Activated T-helper 17 cell treated with anti-CD3 and anti-CD28 coated beads, Interleukin-2, amount 50 U/mL, for 72 hours (primary cell): ENCODE data around the gene TFDP1. TPM values are rescaled to one million over a fixed set of nuclear protein-coding genes. Genes with fewer than 3 reads are reported as not detected.
"Not testable (repeated sequence)": the region's sequence is repeated elsewhere in the genome, so short reads cannot be mapped to it uniquely, and the experiment has no call there.

ENCODE experiments used
- ATAC-seq: fragments of 150-1000 bp; cut with Tn5 transposase; replicated peaks from 2 replicates; pipeline ENCODE4 v1.10.0; 2021; ENCODE audit warnings: mild to moderate bottlenecking, moderate library complexity
- H3K27ac Mint-ChIP-seq: one replicate; pipeline ENCODE4 v1.8.0; 2022; ENCODE audit warnings: mixed read lengths
- H3K27me3 Mint-ChIP-seq: one replicate; pipeline ENCODE4 v1.8.0; 2022; ENCODE audit warnings: mixed read lengths
- H3K36me3 Mint-ChIP-seq: one replicate; pipeline ENCODE4 v1.8.0; 2022; ENCODE audit warnings: low read depth, mild to moderate bottlenecking, mixed read lengths
- H3K4me1 Mint-ChIP-seq: one replicate; pipeline ENCODE4 v1.8.0; 2022; ENCODE audit warnings: mixed read lengths
- H3K4me3 Mint-ChIP-seq: one replicate; pipeline ENCODE4 v1.8.0; 2022; ENCODE audit warnings: mild to moderate bottlenecking, mixed read lengths
- H3K9me3 Mint-ChIP-seq: one replicate; pipeline ENCODE4 v1.8.0; 2022; ENCODE audit warnings: mixed read lengths
- total RNA-seq, 2 donors: library from RNA; stranded (reverse); gene quantifications; one replicate each; pipeline ENCODE4 v1.2.3, GENCODE V29; 2022

The TFDP1 gene
- total RNA-seq, 2 donors from 2014 or later, result 98.1 to 188 TPM

GRCh38 chr13:113621046-113621445, 36.5 kb downstream of the TFDP1 start:
- Mint-ChIP-seq H3K4me3 (no peak overlapping the region), H3K9me3 (no peaks in the 10 kb centered on the region), H3K27me3 (no peaks in the 10 kb centered on the region), H3K27ac (no peak overlapping the region), H3K36me3 (peaks cover 74% of the 10 kb centered on the region), H3K4me1 (no peaks in the 10 kb centered on the region)
- ATAC-seq, result no peak

GRCh38 chr13:113621498-113621897, 36.9 kb downstream of the TFDP1 start:
- not testable (repeated sequence) for H3K27ac Mint-ChIP-seq, H3K9me3 Mint-ChIP-seq, H3K27me3 Mint-ChIP-seq, ATAC-seq, H3K4me1 Mint-ChIP-seq, H3K4me3 Mint-ChIP-seq
- peaks cover 74% of the 10 kb centered on the region for H3K36me3 Mint-ChIP-seq

- H3K9me3 Mint-ChIP-seq, H3K27me3 Mint-ChIP-seq, H3K27ac Mint-ChIP-seq, H3K4me1 Mint-ChIP-seq, ATAC-seq, H3K4me3 Mint-ChIP-seq: not testable (repeated sequence)
- peaks cover 74% of the 10 kb centered on the region for H3K36me3 Mint-ChIP-seq
Observed at GRCh38 chr13:113621986-113622550, 37.5 kb downstream of the TFDP1 start.

- H3K9me3 Mint-ChIP-seq, result no peaks in the 10 kb centered on the region
- H3K4me3 Mint-ChIP-seq, result no peak overlapping the region
- H3K4me1 Mint-ChIP-seq, result no peaks in the 10 kb centered on the region
- H3K27me3 Mint-ChIP-seq, result no peaks in the 10 kb centered on the region
- H3K27ac Mint-ChIP-seq, result no peak overlapping the region
- peaks cover 76% of the 10 kb centered on the region for H3K36me3 Mint-ChIP-seq
- ATAC-seq, result no peak
Observed at GRCh38 chr13:113622791-113623490, 38.4 kb downstream of the TFDP1 start.

GRCh38 chr13:113623491-113624234, 39.1 kb downstream of the TFDP1 start:
- no peak for ATAC-seq
- Mint-ChIP-seq H3K36me3 (peaks cover 76% of the 10 kb centered on the region), H3K4me3 (no peak overlapping the region), H3K27ac (no peak overlapping the region), H3K27me3 (no peaks in the 10 kb centered on the region), H3K9me3 (no peaks in the 10 kb centered on the region), H3K4me1 (no peaks in the 10 kb centered on the region)

- no peaks in the 10 kb centered on the region for H3K27me3 Mint-ChIP-seq
- ATAC-seq, result no peak
- no peak overlapping the region for H3K4me3 Mint-ChIP-seq
- no peaks in the 10 kb centered on the region for H3K4me1 Mint-ChIP-seq
- no peak overlapping the region for H3K27ac Mint-ChIP-seq
- H3K36me3 Mint-ChIP-seq, result peaks cover 76% of the 10 kb centered on the region
- no peaks in the 10 kb centered on the region for H3K9me3 Mint-ChIP-seq
Observed at GRCh38 chr13:113624235-113624587, 39.7 kb downstream of the TFDP1 start.

- peaks cover 81% of the 10 kb centered on the region for H3K36me3 Mint-ChIP-seq
- not testable (repeated sequence) for H3K4me1 Mint-ChIP-seq, H3K27ac Mint-ChIP-seq, H3K4me3 Mint-ChIP-seq, ATAC-seq, H3K27me3 Mint-ChIP-seq, H3K9me3 Mint-ChIP-seq
Observed at GRCh38 chr13:113624640-113625304, 40.2 kb downstream of the TFDP1 start.

- Mint-ChIP-seq H3K4me3 (no peak overlapping the region), H3K4me1 (no peaks in the 10 kb centered on the region)
- no peak for ATAC-seq
Observed at GRCh38 chr13:113625965-113626721, 41.6 kb downstream of the TFDP1 start.

GRCh38 chr13:113627136-113627535, 42.6 kb downstream of the TFDP1 start:
- Mint-ChIP-seq H3K36me3 (peaks cover 84% of the 10 kb centered on the region), H3K27ac (no peak overlapping the region), H3K9me3 (no peaks in the 10 kb centered on the region), H3K4me3 (no peak overlapping the region), H3K27me3 (no peaks in the 10 kb centered on the region), H3K4me1 (no peaks in the 10 kb centered on the region)
- ATAC-seq, result no peak

More at GRCh38 chr13:113625965-113626721, 41.6 kb downstream of the TFDP1 start:
- Mint-ChIP-seq H3K36me3 (peaks cover 84% of the 10 kb centered on the region), H3K27me3 (no peaks in the 10 kb centered on the region), H3K9me3 (no peaks in the 10 kb centered on the region), H3K27ac (no peak overlapping the region)

- Mint-ChIP-seq H3K4me3 (no peak overlapping the region), H3K4me1 (no peaks in the 10 kb centered on the region), H3K27me3 (no peaks in the 10 kb centered on the region), H3K9me3 (no peaks in the 10 kb centered on the region), H3K36me3 (peaks cover 86% of the 10 kb centered on the region), H3K27ac (no peak overlapping the region)
- ATAC-seq, result no peak
Observed at GRCh38 chr13:113628291-113629270, 44.0 kb downstream of the TFDP1 start.

GRCh38 chr13:113629866-113630265, 45.3 kb downstream of the TFDP1 start:
- no peaks in the 10 kb centered on the region for H3K27me3 Mint-ChIP-seq
- H3K36me3 Mint-ChIP-seq, result peaks cover 90% of the 10 kb centered on the region
- no peak overlapping the region for H3K27ac Mint-ChIP-seq
- ATAC-seq, result no peak
- no peaks in the 10 kb centered on the region for H3K9me3 Mint-ChIP-seq
- no peak overlapping the region for H3K4me3 Mint-ChIP-seq
- H3K4me1 Mint-ChIP-seq, result no peaks in the 10 kb centered on the region

- no peaks in the 10 kb centered on the region for H3K9me3 Mint-ChIP-seq
- no peak overlapping the region for H3K27ac Mint-ChIP-seq
- H3K4me1 Mint-ChIP-seq, result no peaks in the 10 kb centered on the region
- no peaks in the 10 kb centered on the region for H3K27me3 Mint-ChIP-seq
- no peak for ATAC-seq
- no peak overlapping the region for H3K4me3 Mint-ChIP-seq
- peaks cover 89% of the 10 kb centered on the region for H3K36me3 Mint-ChIP-seq
Observed at GRCh38 chr13:113630296-113630695, 45.7 kb downstream of the TFDP1 start.

- H3K4me1 Mint-ChIP-seq, result no peaks in the 10 kb centered on the region
- no peak overlapping the region for H3K27ac Mint-ChIP-seq
- H3K9me3 Mint-ChIP-seq, result no peaks in the 10 kb centered on the region
- peaks cover 88% of the 10 kb centered on the region for H3K36me3 Mint-ChIP-seq
- no peaks in the 10 kb centered on the region for H3K27me3 Mint-ChIP-seq
- no peak for ATAC-seq
- H3K4me3 Mint-ChIP-seq, result no peak overlapping the region
Observed at GRCh38 chr13:113630804-113631203, 46.3 kb downstream of the TFDP1 start.
